Stimulated activated CD4-positive, alpha-beta T cell treated with anti-CD3 and anti-CD28 coated beads, TNF-alpha, amount 100 ng/mL, for 48 hours (primary cell): ENCODE measurements around the gene IL37.
"Not testable (repeated sequence)": the region's sequence is repeated elsewhere in the genome, so short reads cannot be mapped to it uniquely, and the experiment has no call there.

Source experiments
- DNase-seq, 3 donors: peaks; one replicate each; pipeline ENCODE4 v3.0.0-alpha.2; 2020; ENCODE audit warnings: low read depth in 3 of 3

The IL37 gene

GRCh38 chr2:112889976-112890375 is 21.0 kb upstream of the IL37 start:
- DNase-seq: no peak

- DNase-seq: no peak
Observed at GRCh38 chr2:112891385-112891831, 19.6 kb upstream of the IL37 start.

GRCh38 chr2:112893752-112894151 is 17.2 kb upstream of the IL37 start:
- no peak for DNase-seq

DNA sequence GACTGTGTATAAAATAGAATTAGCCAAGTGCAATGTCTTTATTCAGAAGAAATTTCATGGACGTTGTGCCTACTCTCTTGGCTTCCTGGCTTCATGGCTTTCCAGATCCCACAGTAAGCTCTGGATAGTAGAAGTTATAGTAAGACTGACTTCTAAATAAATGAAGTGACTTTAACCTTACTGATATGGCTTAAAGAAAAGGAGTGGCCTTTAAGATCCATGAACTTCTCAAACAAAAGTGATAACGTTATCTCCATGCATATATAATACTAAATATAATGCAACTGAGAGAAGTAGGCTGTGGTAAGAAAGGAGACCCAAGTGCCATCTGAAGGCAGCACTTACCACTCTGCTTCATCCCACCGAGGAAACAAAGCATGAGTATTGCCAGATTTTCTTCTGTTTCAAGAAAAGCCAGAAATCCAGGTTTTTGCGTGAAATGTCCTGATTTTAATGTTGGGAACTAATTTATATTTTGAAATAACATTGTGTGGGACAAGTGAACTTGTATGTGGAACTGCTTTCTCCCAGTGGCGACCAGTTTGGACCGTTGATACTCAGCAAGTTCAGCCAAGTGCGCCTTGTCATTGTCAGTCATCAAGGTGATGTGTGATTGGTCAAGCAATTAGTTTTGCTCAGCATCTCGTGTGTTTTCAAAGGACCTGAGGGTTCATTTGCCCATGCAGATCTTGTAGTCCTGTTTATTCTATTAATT is 13.9 kb upstream of the IL37 start:
- no peak for DNase-seq

DNA sequence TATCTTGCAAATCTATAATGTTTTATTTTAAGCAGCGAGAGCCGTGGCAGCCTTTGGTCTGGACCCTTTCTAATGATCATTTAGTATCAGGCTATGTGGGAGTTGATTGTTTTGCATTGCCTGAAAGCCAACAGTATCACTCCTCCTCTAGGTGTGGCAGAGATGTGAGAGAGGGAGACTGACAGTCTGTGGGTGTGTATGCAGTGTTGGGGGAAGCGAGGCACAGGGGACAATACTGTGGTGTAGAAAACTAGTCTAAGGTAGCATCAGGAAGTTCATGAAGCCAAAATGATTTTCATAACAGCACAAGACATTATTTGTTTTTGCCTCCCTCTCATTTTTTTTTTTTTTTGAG is 13.4 kb upstream of the IL37 start:
- no peak for DNase-seq

- DNase-seq: not testable (repeated sequence)
Observed at GRCh38 chr2:112901431-112902065, 9.4 kb upstream of the IL37 start.

GRCh38 chr2:112902816-112903215 is 8.1 kb upstream of the IL37 start:
- DNase-seq: no peak

- no peak for DNase-seq
Observed at GRCh38 chr2:112904883-112905282, 6.1 kb upstream of the IL37 start.

DNA sequence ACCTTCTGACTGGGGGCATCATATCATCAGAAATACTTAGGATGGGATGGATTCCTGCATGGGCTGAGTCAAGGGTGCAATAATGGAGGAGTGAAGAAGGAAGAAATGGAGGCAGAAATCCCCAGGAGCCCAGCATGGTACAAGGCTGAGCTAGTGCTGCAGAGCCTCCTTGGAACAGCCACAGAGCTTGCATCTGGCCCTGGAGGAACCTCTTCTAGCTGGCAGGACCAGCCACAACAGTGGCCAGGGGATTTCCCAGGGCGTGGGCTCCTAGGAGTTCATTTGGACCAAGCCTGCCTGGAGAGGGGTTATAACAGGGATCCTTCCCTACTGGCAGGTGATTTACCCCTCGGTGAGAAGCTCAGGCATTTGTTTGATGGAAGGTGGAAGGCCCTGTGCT is 4.7 kb upstream of the IL37 start:
- no peak for DNase-seq

DNA sequence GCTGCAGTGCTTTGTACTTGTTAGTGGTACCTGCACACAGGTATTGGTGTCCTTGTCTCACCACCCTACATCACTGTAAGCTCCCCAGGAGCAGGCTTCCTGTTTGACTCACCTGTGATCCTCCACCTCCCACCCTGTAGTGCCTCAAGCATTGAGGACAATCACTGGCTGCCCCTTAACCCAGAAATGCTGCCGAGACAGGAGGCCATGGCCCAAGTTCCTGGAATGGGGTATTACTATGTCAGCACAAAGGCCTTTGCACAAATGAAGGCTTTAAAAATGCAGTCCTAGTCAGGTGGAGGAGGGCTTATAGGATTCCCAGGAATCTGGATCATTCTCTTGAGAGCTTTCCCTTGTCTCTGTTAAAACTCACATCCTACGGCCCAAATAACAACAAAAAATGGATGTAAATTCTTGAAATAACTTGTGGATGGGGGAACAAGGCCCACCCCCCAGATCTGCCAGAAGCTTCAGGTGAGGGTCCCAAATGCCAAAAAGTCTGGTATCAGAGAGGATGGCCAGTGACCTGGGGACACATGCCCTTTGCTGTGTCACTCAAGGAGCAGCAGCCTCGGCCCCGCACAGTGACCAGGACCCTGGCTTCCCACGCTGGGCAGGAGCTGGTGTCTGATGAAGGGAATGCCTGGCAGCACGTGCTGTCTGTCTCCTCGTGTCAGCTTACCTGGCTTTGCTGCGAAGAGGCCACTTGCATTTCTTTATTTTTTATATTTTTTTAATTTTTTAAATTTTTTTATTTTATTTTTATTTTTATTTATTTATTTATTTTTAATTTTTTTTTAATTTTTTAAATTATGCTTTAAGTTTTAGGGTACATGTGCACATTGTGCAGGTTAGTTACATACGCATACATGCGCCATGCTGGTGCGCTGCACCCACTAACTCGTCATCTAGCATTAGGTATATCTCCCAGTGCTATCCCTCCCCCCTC is 3.7 kb upstream of the IL37 start:
- no peak for DNase-seq

- not testable (repeated sequence) for DNase-seq
Observed at GRCh38 chr2:112908559-112908958, 2.4 kb upstream of the IL37 start.

DNA sequence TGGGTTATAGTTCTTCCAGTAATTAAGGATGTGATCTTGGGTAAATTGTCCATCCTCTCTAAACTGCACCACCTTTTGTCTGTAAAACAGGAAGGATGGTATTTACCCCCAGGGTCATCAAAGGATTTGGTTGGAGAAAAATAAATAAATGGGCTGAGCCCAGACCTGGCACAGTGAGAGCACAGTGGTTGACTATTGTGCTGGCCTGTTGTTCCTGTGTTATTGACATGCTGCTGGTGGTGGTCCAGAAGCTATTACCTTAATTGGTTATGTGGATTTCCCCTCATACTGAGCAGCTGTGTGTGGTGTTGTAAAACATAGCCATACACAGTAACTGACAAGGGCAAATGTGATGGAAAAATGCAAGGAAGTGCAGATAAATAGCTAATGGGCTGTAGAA is 746 bp upstream of the IL37 start:
- no peak for DNase-seq

GRCh38 chr2:112912403-112912802 is 1.4 kb downstream of the IL37 start:
- DNase-seq: no peak

GRCh38 chr2:112915300-112916144 is 4.6 kb downstream of the IL37 start:
- peak in 1 of 3 donors; percentile 12 for DNase-seq

DNA sequence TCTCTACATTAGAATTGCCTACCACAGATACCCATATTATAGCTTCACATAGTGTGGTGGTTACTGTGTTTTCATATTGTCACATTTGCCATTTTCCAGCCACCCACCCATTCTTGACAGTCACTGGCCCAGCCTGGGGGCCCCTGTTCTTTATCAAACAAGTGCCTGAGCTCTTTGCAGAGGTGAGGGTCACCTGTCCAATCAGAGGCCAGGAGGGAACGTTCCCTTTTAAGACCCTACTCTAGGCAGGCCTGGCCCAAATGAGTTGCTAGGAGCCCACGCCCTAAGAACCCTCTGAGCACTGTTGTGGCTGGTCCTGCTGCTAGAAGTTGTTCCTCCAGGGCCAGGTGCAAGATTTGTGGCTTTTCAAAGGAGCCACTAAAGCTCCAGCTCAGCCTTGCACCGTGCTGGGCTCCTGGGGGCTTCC is 5.2 kb downstream of the IL37 start:
- peak in 1 of 3 donors; percentile 22 for DNase-seq

- DNase-seq: no peak
Observed at GRCh38 chr2:112916625-112917247, 5.8 kb downstream of the IL37 start.

GRCh38 chr2:112917856-112918255 is 6.9 kb downstream of the IL37 start:
- DNase-seq: no peak

DNA sequence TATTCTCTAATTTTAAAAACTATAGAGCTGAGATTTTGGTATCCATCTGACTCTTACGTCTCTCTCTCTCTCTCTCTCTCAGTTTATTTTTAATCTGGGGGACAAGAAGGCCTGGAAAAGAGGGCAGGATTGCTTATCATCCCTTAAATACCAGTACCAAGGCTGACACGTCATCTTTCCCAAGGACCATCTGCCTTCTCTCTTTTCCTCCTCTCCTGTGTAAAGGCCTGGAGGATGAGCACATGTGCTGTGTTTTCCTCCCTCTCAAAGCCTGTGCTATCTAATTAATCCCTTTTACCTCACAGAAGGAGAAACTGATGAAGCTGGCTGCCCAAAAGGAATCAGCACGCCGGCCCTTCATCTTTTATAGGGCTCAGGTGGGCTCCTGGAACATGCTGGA is 7.3 kb downstream of the IL37 start:
- DNase-seq: no peak

DNA sequence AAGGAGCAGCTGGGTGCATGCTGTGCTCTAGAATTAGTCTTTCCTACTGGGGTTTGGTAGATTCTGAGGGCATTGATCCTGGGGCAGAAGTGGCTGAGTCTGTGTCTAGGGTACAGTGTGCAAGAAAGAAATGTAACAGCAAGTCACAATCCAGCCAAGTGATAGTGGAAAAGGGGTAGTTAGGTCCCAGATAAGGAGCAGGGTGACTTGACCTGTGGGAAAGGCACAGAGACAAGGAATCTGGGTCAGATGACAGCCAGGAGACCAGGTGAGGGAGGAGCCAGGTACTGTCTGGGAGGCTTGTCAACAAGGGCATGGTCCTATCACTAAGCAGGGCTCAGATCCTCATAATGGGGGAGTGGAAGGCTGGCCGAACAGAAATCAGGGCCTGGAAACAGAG is 8.1 kb downstream of the IL37 start:
- DNase-seq: no peak

GRCh38 chr2:112920923-112921532 is 10.1 kb downstream of the IL37 start:
- DNase-seq: peak in 1 of 3 donors; percentile 6

DNA sequence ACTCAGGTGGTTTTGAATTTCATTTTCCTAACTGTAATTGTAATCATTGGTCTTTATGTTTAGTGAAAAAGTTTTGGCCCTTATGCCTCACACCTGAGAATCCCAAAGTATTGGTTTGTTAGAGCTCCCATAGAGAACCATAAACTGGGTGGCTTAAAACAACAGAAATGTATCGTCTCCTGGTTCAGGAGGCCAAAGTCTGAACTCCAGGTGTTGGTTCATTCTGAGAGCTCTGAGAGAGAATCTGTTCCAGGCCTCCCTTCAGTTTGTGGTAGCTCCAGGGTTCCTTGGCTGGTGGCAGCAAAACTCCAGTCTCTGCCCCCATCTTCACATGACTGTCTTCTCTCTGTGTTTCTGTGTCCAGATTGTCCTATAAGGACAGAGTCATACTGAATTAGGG is 11.0 kb downstream of the IL37 start:
- DNase-seq: no peak
